Thyroid gland (tissue), 4 donors: ENCODE measurements around the gene WWC2. TPM values are rescaled to one million over a fixed set of nuclear protein-coding genes. Genes with fewer than 3 reads are reported as not detected.
A peak's percentile ranks its signal among the peaks of the same experiment; 100 is the strongest.

Experiments used
- DNase-seq, 2 donors: peaks; one replicate each; pipeline ENCODE4 v3.0.0-alpha.2; 2019
- H3K27ac ChIP-seq, 3 donors: fragments of 200-600 bp; sonication (generic); 1 replicate in 2 of 3; 2 replicates in 1 of 3; pipeline ENCODE4 v1.5.1; 2016 to 2019; ENCODE audit warnings: mild to moderate bottlenecking in 1 of 3, moderate library complexity in 1 of 3
- H3K27me3 ChIP-seq: fragments of 200-600 bp; sonication (generic); one replicate; pipeline ENCODE4 v1.5.1; 2019
- H3K36me3 ChIP-seq, 2 donors: fragments of 200-600 bp; sonication (generic); one replicate each; pipeline ENCODE4 v1.5.1; 2016 to 2019
- H3K4me1 ChIP-seq, 2 donors: fragments of 200-600 bp; sonication (generic); one replicate each; pipeline ENCODE4 v1.5.1; 2017 to 2019
- H3K4me3 ChIP-seq, 3 donors: fragments of 200-600 bp; sonication (generic); replicated peaks in 1 of 3; 1 replicate in 2 of 3; 2 replicates in 1 of 3; pipeline ENCODE4 v1.5.1; 2016; ENCODE audit warnings: mild to moderate bottlenecking in 1 of 3
- H3K9me3 ChIP-seq: fragments of 200-600 bp; sonication (generic); one replicate; pipeline ENCODE4 v1.5.1; 2017
- CTCF ChIP-seq, 6 experiments: fragments of 200-600 bp in 3 of 6; fragments of 450-650 bp in 3 of 6; sonication (generic) in 3 of 6; IDR thresholded peaks; one replicate each; pipeline ENCODE4 v1.5.1; 2016 to 2019; ENCODE audit warnings: antibody characterized with exemption in 6 of 6, mild to moderate bottlenecking in 2 of 6, inconsistent platforms in 1 of 6, moderate library complexity in 1 of 6
- POLR2A ChIP-seq, 2 donors: fragments of 450-650 bp; IDR thresholded peaks; one replicate each; pipeline ENCODE4 v1.6.1; 2017; ENCODE audit warnings: antibody characterized with exemption in 2 of 2, mild to moderate bottlenecking in 2 of 2, moderate library complexity in 1 of 2
- WGBS, 2 donors: methylation state at CpG; one replicate each; pipeline ENCODE4 v1.1.5; 2017; 5-methylcytosine and 5-hydroxymethylcytosine counted together
- intact Hi-C: fragments of 100-400 bp; cut with DNase I; formaldehyde crosslinking; loops from one replicate; pipeline ENCODE4 v1.15.1; 2023
- total RNA-seq, 4 donors: library from RNA; depleted of rRNA; stranded (reverse); fragments of >200 nt; gene quantifications; one replicate each; pipeline ENCODE4 v1.2.3, GENCODE V29; 2016

WWC2 gene
- total RNA-seq, 4 donors from 2014 or later = 44.6 to 87.4 (median 53.5) TPM

- no peak overlapping the region for H3K4me3 ChIP-seq
- no peak for TF ChIP-seq CTCF (IDR thresholded peaks at IDR 0.05)
- TF ChIP-seq POLR2A (IDR thresholded peaks at IDR 0.05) = no peak
- H3K27me3 ChIP-seq = no peaks in the 10 kb centered on the region
- no peaks in the 10 kb centered on the region for H3K9me3 ChIP-seq
- intact Hi-C loops = no loop called here
- DNase-seq = no peak
- WGBS, 2 donors = 86 to 95% methylated on average over 3 of the region's 3 CpGs
- H3K27ac ChIP-seq = no peak overlapping the region
- H3K36me3 ChIP-seq = no peaks in the 10 kb centered on the region
- H3K4me1 ChIP-seq = peaks cover 12 to 31% of the 10 kb centered on the region in 2 donors
Measured at GRCh38 chr4:183163135-183163534, 64.1 kb downstream of the WWC2 start.

- Histone ChIP-seq H3K4me3 (no peak overlapping the region), H3K4me1 (peaks cover 12 to 33% of the 10 kb centered on the region in 2 donors), H3K9me3 (no peaks in the 10 kb centered on the region), H3K27me3 (no peaks in the 10 kb centered on the region), H3K36me3 (no peaks in the 10 kb centered on the region), H3K27ac (peak overlapping the region; percentile 63 to 76 (median 71))
- intact Hi-C loops = no loop called here
- peak; percentile 40 to 56 for DNase-seq
- WGBS, 2 donors = 29 to 32% methylated on average over 1 of the region's 1 CpG
- TF ChIP-seq CTCF (IDR thresholded peaks at IDR 0.05) (no peak), POLR2A (IDR thresholded peaks at IDR 0.05) (no peak)
Measured at GRCh38 chr4:183164963-183165362, 65.9 kb downstream of the WWC2 start.

GRCh38 chr4:183165376-183165775, 66.3 kb downstream of the WWC2 start:
- Histone ChIP-seq H3K4me1 (peaks cover 16 to 37% of the 10 kb centered on the region in 2 donors), H3K4me3 (no peak overlapping the region), H3K27ac (peak overlapping the region; percentile 63 to 76 (median 71)), H3K36me3 (no peaks in the 10 kb centered on the region), H3K27me3 (no peaks in the 10 kb centered on the region), H3K9me3 (no peaks in the 10 kb centered on the region)
- TF ChIP-seq CTCF (IDR thresholded peaks at IDR 0.05) (no peak), POLR2A (IDR thresholded peaks at IDR 0.05) (no peak)
- intact Hi-C loops = no loop called here
- no peak for DNase-seq
- WGBS, 2 donors = 5 to 14% methylated on average over 1 of the region's 1 CpG

GRCh38 chr4:183170894-183171293, 71.8 kb downstream of the WWC2 start:
- intact Hi-C loops = no loop called here
- H3K27me3 ChIP-seq = no peaks in the 10 kb centered on the region
- no peaks in the 10 kb centered on the region for H3K9me3 ChIP-seq
- no peak overlapping the region for H3K4me3 ChIP-seq
- DNase-seq = no peak
- TF ChIP-seq POLR2A (IDR thresholded peaks at IDR 0.05) = no peak
- no peak for TF ChIP-seq CTCF (IDR thresholded peaks at IDR 0.05)
- peaks cover 46 to 60% of the 10 kb centered on the region in 2 donors for H3K4me1 ChIP-seq
- peak overlapping the region in 2 of 3 donors; percentile 23 to 37 for H3K27ac ChIP-seq
- H3K36me3 ChIP-seq = no peaks in the 10 kb centered on the region

- H3K9me3 ChIP-seq = no peaks in the 10 kb centered on the region
- H3K4me1 ChIP-seq = peaks cover 49 to 60% of the 10 kb centered on the region in 2 donors
- no peak overlapping the region for H3K27ac ChIP-seq
- TF ChIP-seq POLR2A (IDR thresholded peaks at IDR 0.05) (no peak), CTCF (IDR thresholded peaks at IDR 0.05) (no peak)
- no peak overlapping the region for H3K4me3 ChIP-seq
- DNase-seq = no peak
- 81% methylated on average over 4 of the region's 4 CpGs for WGBS, 2 donors
- H3K36me3 ChIP-seq = no peaks in the 10 kb centered on the region
- no peaks in the 10 kb centered on the region for H3K27me3 ChIP-seq
- intact Hi-C loops = no loop called here
Measured at GRCh38 chr4:183171484-183172267, 72.6 kb downstream of the WWC2 start.
